ENCODE results near the gene CRIM1.
A peak's percentile ranks its signal among the peaks of the same experiment; 100 is the strongest.

Gene CRIM1

GRCh38 chr2:36570416-36570815, 214.8 kb downstream of the CRIM1 start:
- no peak overlapping the region for H3K4me3 Mint-ChIP-seq
- H3K27me3 Mint-ChIP-seq (ENCODE audit: low read depth) = no peaks in the 10 kb centered on the region
- H3K27ac Mint-ChIP-seq = no peak overlapping the region
- no peaks in the 10 kb centered on the region for H3K9me3 Mint-ChIP-seq
- H3K4me1 Mint-ChIP-seq = peaks cover 11% of the 10 kb centered on the region
- peaks cover 55% of the 10 kb centered on the region for H3K36me3 Mint-ChIP-seq (ENCODE audit: low read depth)
- no peak for TF ChIP-seq CTCF (IDR thresholded peaks at IDR 0.05; ENCODE audit: unreplicated experiment in 3 of 3)

GRCh38 chr2:36572054-36572718, 216.6 kb downstream of the CRIM1 start:
- Mint-ChIP-seq H3K4me1 (peaks cover 11% of the 10 kb centered on the region), H3K9me3 (no peaks in the 10 kb centered on the region), H3K27me3 (ENCODE audit: low read depth) (no peaks in the 10 kb centered on the region), H3K36me3 (ENCODE audit: low read depth) (peaks cover 52% of the 10 kb centered on the region), H3K27ac (peak overlapping the region in 1 of 3 experiments; percentile 31), H3K4me3 (no peak overlapping the region)
- no peak for TF ChIP-seq CTCF (IDR thresholded peaks at IDR 0.05; ENCODE audit: unreplicated experiment in 3 of 3)

GRCh38 chr2:36572719-36573059, 217.1 kb downstream of the CRIM1 start:
- Mint-ChIP-seq H3K36me3 (ENCODE audit: low read depth) (peaks cover 52% of the 10 kb centered on the region), H3K9me3 (no peaks in the 10 kb centered on the region), H3K27me3 (ENCODE audit: low read depth) (no peaks in the 10 kb centered on the region), H3K27ac (peak overlapping the region in 1 of 3 experiments; percentile 31), H3K4me3 (no peak overlapping the region), H3K4me1 (peaks cover 11% of the 10 kb centered on the region)
- no peak for TF ChIP-seq CTCF (IDR thresholded peaks at IDR 0.05; ENCODE audit: unreplicated experiment in 3 of 3)

GRCh38 chr2:36573165-36573564, 217.6 kb downstream of the CRIM1 start:
- Mint-ChIP-seq H3K27ac (peak overlapping the region in 1 of 3 experiments; percentile 31), H3K36me3 (ENCODE audit: low read depth) (peaks cover 55% of the 10 kb centered on the region), H3K9me3 (no peaks in the 10 kb centered on the region), H3K27me3 (ENCODE audit: low read depth) (no peaks in the 10 kb centered on the region), H3K4me3 (no peak overlapping the region), H3K4me1 (peaks cover 11% of the 10 kb centered on the region)
- no peak for TF ChIP-seq CTCF (IDR thresholded peaks at IDR 0.05; ENCODE audit: unreplicated experiment in 3 of 3)

GRCh38 chr2:36574560-36574959, 219.0 kb downstream of the CRIM1 start:
- Mint-ChIP-seq H3K27ac (no peak overlapping the region), H3K4me3 (no peak overlapping the region)
- TF ChIP-seq CTCF (IDR thresholded peaks at IDR 0.05; ENCODE audit: unreplicated experiment in 3 of 3) = no peak

GRCh38 chr2:36577884-36578283, 222.3 kb downstream of the CRIM1 start:
- Mint-ChIP-seq H3K4me3 (no peak overlapping the region), H3K27me3 (ENCODE audit: low read depth) (no peaks in the 10 kb centered on the region), H3K36me3 (ENCODE audit: low read depth) (peaks cover 89% of the 10 kb centered on the region), H3K27ac (no peak overlapping the region), H3K4me1 (peaks cover 9% of the 10 kb centered on the region), H3K9me3 (no peaks in the 10 kb centered on the region)
- TF ChIP-seq CTCF (IDR thresholded peaks at IDR 0.05; ENCODE audit: unreplicated experiment in 3 of 3) = no peak

More at GRCh38 chr2:36574560-36574959, 219.0 kb downstream of the CRIM1 start:
- no peaks in the 10 kb centered on the region for H3K9me3 Mint-ChIP-seq
- peaks cover 11% of the 10 kb centered on the region for H3K4me1 Mint-ChIP-seq
- H3K27me3 Mint-ChIP-seq (ENCODE audit: low read depth) = no peaks in the 10 kb centered on the region
- H3K36me3 Mint-ChIP-seq (ENCODE audit: low read depth) = peaks cover 65% of the 10 kb centered on the region

All from nephron (organoid).